Measurements from ENCODE around the gene MICU1. TPM values are rescaled to one million over a fixed set of nuclear protein-coding genes. Genes with fewer than 3 reads are reported as not detected.

The MICU1 gene
- total RNA-seq, 1 experiment from 2014 or later = 39.4 TPM

DNA sequence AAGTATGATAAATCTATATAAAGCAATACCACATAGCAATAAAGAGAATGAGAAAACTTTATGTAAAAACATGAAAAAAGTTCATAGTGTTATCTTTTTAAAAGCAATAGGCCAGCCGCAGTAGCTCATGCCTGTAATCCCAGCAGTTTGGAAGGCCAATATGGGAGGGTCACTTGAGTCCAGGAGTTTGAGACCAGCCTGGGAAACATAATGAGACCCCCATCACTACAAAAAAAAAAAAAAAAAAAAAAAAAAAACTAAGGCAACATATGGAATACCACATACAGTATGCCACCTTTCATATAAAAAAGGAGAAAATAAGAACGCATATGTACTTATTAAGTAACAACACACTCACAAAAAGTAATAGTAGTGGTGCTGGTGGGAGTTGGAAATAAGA is 52.8 kb downstream of the MICU1 start:
- Histone ChIP-seq H2AFZ (ENCODE audit: low read depth, low read length, poor library complexity, severe bottlenecking) (no peak overlapping the region), H3K9ac (ENCODE audit: low read length) (no peak overlapping the region), H3K4me1 (ENCODE audit: control insufficient read depth in 1 of 2, insufficient read depth in 2 of 2, low read length in 2 of 2) (peaks cover 4 to 5% of the 10 kb centered on the region in 2 experiments), H3K79me2 (ENCODE audit: insufficient read depth, low read length) (no peaks in the 10 kb centered on the region), H3K27ac (ENCODE audit: low read depth, low read length) (no peak overlapping the region), H4K20me1 (ENCODE audit: insufficient read depth) (no peaks in the 10 kb centered on the region), H3K36me3 (ENCODE audit: control insufficient read depth in 1 of 2, insufficient read depth in 2 of 2, low read length in 2 of 2) (no peaks in the 10 kb centered on the region), H3K9me2 (ENCODE audit: insufficient read depth) (no peaks in the 10 kb centered on the region), H3K9me3 (ENCODE audit: control insufficient read depth in 1 of 2, insufficient read depth in 1 of 2, low read depth in 1 of 2, low read length in 2 of 2) (no peaks in the 10 kb centered on the region), H3K4me3 (replicated peaks in 1 of 2; ENCODE audit: low read depth in 1 of 2, low read length in 2 of 2) (no peak overlapping the region), H3K4me2 (ENCODE audit: low read length) (no peak overlapping the region), H3K27me3 (ENCODE audit: insufficient read depth, low read length) (no peaks in the 10 kb centered on the region)
- no TSS peak for BruUV-seq (replicated peaks)
- ChIA-PET POLR2A (no interaction called here), RAD21 (ENCODE audit: low non-redundant PET in 1 of 2, low total read pairs in 2 of 2, uncharacterized antibody in 2 of 2, unreplicated experiment in 2 of 2) (no interaction called here), CTCF (no interaction called here)
- ATAC-seq = no peak
- TF ChIP-seq POLR2AphosphoS5 (IDR thresholded peaks at IDR 0.05; ENCODE audit: low read depth, low read length) (no peak), EZH2phosphoT487 (IDR thresholded peaks at IDR 0.05; ENCODE audit: borderline replicate concordance) (no peak), CBX3 (IDR thresholded peaks at IDR 0.05; ENCODE audit: low read depth) (no peak), CTCF (IDR thresholded peaks at IDR 0.05 in 2 of 3, conservative IDR thresholded peaks at IDR 0.05 in 1 of 3; ENCODE audit: borderline replicate concordance in 1 of 3, insufficient read depth in 1 of 3, low read depth in 2 of 3, low read length in 2 of 3) (no peak), POLR2A (IDR thresholded peaks at IDR 0.05; ENCODE audit: borderline replicate concordance, extremely low read depth, insufficient read depth, insufficient read length) (no peak), CEBPB (IDR thresholded peaks at IDR 0.05; ENCODE audit: low read depth) (no peak), ZFX (IDR thresholded peaks at IDR 0.05) (no peak)
- intact Hi-C loops (cut with micrococcal nuclease) = no loop called here
- no peak for DNase-seq (ENCODE audit: low read depth, low spot score)

Data from HCT116 (cell line).